NB4 (cell line): Measurements from ENCODE around the gene ZBTB20.
"Not testable (repeated sequence)": the region's sequence is repeated elsewhere in the genome, so short reads cannot be mapped to it uniquely, and the experiment has no call there.

Source experiments
- DNase-seq: peaks from one replicate; pipeline ENCODE4 v3.0.0; 2010; ENCODE audit warnings: low read depth
- H3K4me3 ChIP-seq: one replicate; pipeline ENCODE4 v1.5.1; 2011; ENCODE audit warnings: mild to moderate bottlenecking, low read depth, low read length, moderate library complexity
- CTCF ChIP-seq: IDR thresholded peaks from one replicate; pipeline ENCODE4 v1.5.1; 2012; ENCODE audit warnings: low read depth, low read length
- MYC ChIP-seq: IDR thresholded peaks from 2 replicates; pipeline ENCODE4 v1.6.1; 2011; ENCODE audit warnings: low read depth, low read length
- POLR2A ChIP-seq: IDR thresholded peaks from 2 replicates; pipeline ENCODE4 v1.6.1; 2011; ENCODE audit warnings: mild to moderate bottlenecking; ENCODE audit not compliant: insufficient read length; ENCODE audit errors: extremely low read depth
- TF ChIP-seq, protein P1 (sequence below): IDR thresholded peaks from 2 replicates; pipeline ENCODE4 v1.6.1; 2011; ENCODE audit warnings: low read depth, low read length

ZBTB20 gene

DNA sequence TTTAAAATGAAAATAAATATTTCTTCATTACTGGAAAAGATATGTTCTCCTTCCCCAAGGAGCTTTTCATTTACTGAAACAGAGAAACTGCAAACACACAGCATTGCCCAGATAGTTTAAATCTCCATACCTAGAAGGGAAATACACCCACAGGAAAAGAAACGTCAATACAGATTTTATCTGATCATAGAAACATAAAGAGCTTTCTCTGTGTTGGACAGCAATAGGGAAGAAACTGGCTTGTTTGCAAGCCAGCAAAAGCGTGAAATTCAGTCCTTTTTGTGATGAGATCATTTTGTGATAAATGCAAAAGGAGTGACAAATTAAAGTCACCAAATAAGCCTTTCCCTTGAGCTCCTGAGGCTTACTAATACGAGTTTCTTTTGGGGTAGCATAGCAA lies 455.2 kb downstream of the ZBTB20 start:
- no peak overlapping the region for H3K4me3 ChIP-seq
- no peak for TF ChIP-seq POLR2A
- TF ChIP-seq MYC: no peak
- DNase-seq: no peak

DNA sequence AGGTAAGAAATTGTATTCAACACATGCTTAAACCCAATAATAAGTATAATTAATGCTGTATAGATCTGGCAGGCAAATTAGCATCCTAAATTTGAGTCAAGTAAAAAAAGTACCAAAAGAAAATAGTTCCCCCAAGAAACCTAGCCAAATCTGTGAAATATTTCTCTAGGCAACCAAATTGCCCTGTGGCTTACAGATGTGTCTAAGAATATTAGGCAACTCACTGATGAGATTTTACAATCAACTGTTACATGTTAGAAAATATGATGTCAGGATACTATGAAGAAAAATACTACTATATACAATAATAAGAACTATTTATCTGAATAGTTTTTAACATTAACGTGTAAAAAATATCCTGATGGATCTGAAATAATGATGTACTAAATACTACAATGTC lies 456.2 kb downstream of the ZBTB20 start:
- DNase-seq: no peak
- H3K4me3 ChIP-seq: no peak overlapping the region
- no peak for TF ChIP-seq CTCF
- no peak for TF ChIP-seq MYC
- no peak for TF ChIP-seq POLR2A
- TF ChIP-seq, protein P1, sequence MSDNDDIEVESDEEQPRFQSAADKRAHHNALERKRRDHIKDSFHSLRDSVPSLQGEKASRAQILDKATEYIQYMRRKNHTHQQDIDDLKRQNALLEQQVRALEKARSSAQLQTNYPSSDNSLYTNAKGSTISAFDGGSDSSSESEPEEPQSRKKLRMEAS: no peak

- H3K4me3 ChIP-seq: no peak overlapping the region
- no peak for DNase-seq
- TF ChIP-seq POLR2A (no peak), MYC (no peak), CTCF (no peak)
- TF ChIP-seq, protein P1: no peak
These were observed 459.9 kb downstream of the ZBTB20 start for GRCh38 chr3:114687151-114687550.

- H3K4me3 ChIP-seq: no peak overlapping the region
- DNase-seq: peak; percentile 3
- TF ChIP-seq, protein P1: no peak
- TF ChIP-seq POLR2A (no peak), CTCF (no peak)
These were observed 460.5 kb downstream of the ZBTB20 start for GRCh38 chr3:114686621-114687020.

DNA sequence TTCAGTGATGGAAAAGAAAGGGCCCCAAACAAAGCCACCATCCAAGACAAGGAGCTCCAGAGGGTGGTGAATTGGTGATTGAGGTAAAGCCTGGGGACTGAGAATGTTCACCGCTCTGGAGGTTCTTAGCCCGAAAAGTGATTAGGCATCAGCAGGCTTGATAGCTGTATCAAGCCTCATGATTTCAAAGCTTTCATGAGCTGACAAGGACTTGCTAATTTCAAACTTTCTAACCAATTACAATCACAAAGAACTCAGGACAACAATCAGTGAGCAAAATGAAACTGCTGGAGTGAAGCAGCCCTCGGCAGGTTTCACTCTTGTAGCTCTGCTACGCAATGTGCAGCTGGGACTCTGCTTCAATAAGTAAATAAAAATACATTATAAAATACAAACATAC lies 461.9 kb downstream of the ZBTB20 start:
- no peak for DNase-seq
- no peak for TF ChIP-seq CTCF
- no peak overlapping the region for H3K4me3 ChIP-seq

DNA sequence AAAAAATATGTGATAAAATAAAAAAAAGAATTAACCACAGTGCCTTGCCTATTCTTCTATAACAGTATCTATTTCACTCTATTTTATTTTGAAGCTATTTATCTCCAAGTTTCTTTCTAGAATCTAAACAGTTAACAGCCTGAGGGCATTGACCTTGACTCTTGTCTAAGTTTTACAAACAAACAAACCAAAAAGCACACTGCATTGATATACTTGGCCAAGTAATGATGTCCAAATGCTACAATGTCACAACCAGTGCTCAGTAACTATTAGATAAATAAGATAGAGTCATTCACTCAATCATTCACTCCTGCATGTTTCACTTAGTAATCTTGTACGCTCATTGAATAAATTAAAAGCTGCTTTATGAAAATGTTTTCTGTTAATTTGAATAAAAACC lies 466.8 kb downstream of the ZBTB20 start:
- no peak overlapping the region for H3K4me3 ChIP-seq
- TF ChIP-seq MYC: no peak
- no peak for TF ChIP-seq POLR2A
- no peak for DNase-seq

DNA sequence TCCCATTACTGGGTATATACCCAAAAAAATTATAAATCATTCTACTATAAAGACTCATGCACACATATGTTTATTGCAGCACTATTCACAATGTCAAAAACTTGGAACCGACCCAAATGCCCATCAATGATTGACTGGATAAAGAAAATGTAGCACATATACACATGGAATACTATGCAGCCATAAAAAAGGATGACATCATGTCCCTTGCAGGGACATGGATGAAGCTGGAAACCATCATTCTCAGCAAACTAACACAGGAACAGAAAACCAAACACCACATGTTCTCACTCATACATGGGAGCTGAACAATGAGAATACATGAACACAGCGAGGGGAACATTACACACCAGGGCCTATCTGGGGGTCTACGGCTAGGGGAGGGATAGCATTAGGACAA lies 467.3 kb downstream of the ZBTB20 start:
- DNase-seq, H3K4me3 ChIP-seq: not testable (repeated sequence)

- no peak for DNase-seq
- TF ChIP-seq, protein P1: no peak
- TF ChIP-seq POLR2A (no peak), MYC (no peak), CTCF (no peak)
These were observed 472.0 kb downstream of the ZBTB20 start for GRCh38 chr3:114675104-114675503.

More at GRCh38 chr3:114675104-114675503, 472.0 kb downstream of the ZBTB20 start:
- no peak overlapping the region for H3K4me3 ChIP-seq
